Activated T-cell treated with anti-CD3 and anti-CD28 coated beads, Interleukin-2, amount 50 U/mL, for 24 hours (primary cell): ENCODE results near the gene KIAA1958.

ENCODE experiments used
- DNase-seq: peaks from one replicate; pipeline ENCODE4 v3.0.0-alpha.2; 2020
- H3K27ac Mint-ChIP-seq: 2 replicates; pipeline ENCODE4 v1.8.0; 2020; ENCODE audit warnings: mild to moderate bottlenecking, mixed read lengths
- H3K27me3 Mint-ChIP-seq: 2 replicates; pipeline ENCODE4 v1.8.0; 2020; ENCODE audit warnings: mixed read lengths
- H3K36me3 Mint-ChIP-seq: 2 replicates; pipeline ENCODE4 v1.8.0; 2020; ENCODE audit warnings: low read depth, mixed read lengths
- H3K4me1 Mint-ChIP-seq: 2 replicates; pipeline ENCODE4 v1.8.0; 2020; ENCODE audit warnings: low read depth, mixed read lengths
- H3K4me3 Mint-ChIP-seq: 2 replicates; pipeline ENCODE4 v1.8.0; 2020; ENCODE audit warnings: mild to moderate bottlenecking, moderate library complexity, mixed read lengths
- H3K9me3 Mint-ChIP-seq: 2 replicates; pipeline ENCODE4 v1.8.0; 2020; ENCODE audit warnings: mixed read lengths

Gene KIAA1958

GRCh38 chr9:112608851-112609250, 122.2 kb downstream of the KIAA1958 start:
- no peak for DNase-seq
- Mint-ChIP-seq H3K9me3 (no peaks in the 10 kb centered on the region), H3K4me3 (no peak overlapping the region), H3K27me3 (no peaks in the 10 kb centered on the region), H3K27ac (no peak overlapping the region), H3K36me3 (no peaks in the 10 kb centered on the region), H3K4me1 (peaks cover 14% of the 10 kb centered on the region)

- no peak for DNase-seq
- Mint-ChIP-seq H3K27me3 (no peaks in the 10 kb centered on the region), H3K9me3 (no peaks in the 10 kb centered on the region), H3K36me3 (peaks cover 14% of the 10 kb centered on the region), H3K4me3 (no peak overlapping the region), H3K27ac (no peak overlapping the region), H3K4me1 (peaks cover 2% of the 10 kb centered on the region)
These were observed 129.1 kb downstream of the KIAA1958 start for GRCh38 chr9:112615584-112616266.

GRCh38 chr9:112617371-112617770, 130.7 kb downstream of the KIAA1958 start:
- Mint-ChIP-seq H3K27me3 (no peaks in the 10 kb centered on the region), H3K4me3 (no peak overlapping the region), H3K9me3 (no peaks in the 10 kb centered on the region), H3K4me1 (peaks cover 2% of the 10 kb centered on the region), H3K36me3 (peaks cover 14% of the 10 kb centered on the region), H3K27ac (no peak overlapping the region)
- DNase-seq = no peak

- H3K9me3 Mint-ChIP-seq = no peaks in the 10 kb centered on the region
- H3K4me1 Mint-ChIP-seq = peaks cover 2% of the 10 kb centered on the region
- no peak for DNase-seq
- no peak overlapping the region for H3K27ac Mint-ChIP-seq
- H3K36me3 Mint-ChIP-seq = peaks cover 14% of the 10 kb centered on the region
- no peak overlapping the region for H3K4me3 Mint-ChIP-seq
- H3K27me3 Mint-ChIP-seq = no peaks in the 10 kb centered on the region
These were observed 131.9 kb downstream of the KIAA1958 start for GRCh38 chr9:112618385-112619009.

GRCh38 chr9:112620388-112620787, 133.8 kb downstream of the KIAA1958 start:
- no peaks in the 10 kb centered on the region for H3K27me3 Mint-ChIP-seq
- H3K9me3 Mint-ChIP-seq = no peaks in the 10 kb centered on the region
- no peak for DNase-seq
- H3K27ac Mint-ChIP-seq = no peak overlapping the region
- H3K4me3 Mint-ChIP-seq = no peak overlapping the region
- peaks cover 14% of the 10 kb centered on the region for H3K36me3 Mint-ChIP-seq
- peaks cover 2% of the 10 kb centered on the region for H3K4me1 Mint-ChIP-seq

GRCh38 chr9:112621018-112621655, 134.5 kb downstream of the KIAA1958 start:
- no peak for DNase-seq
- Mint-ChIP-seq H3K27me3 (no peaks in the 10 kb centered on the region), H3K9me3 (no peaks in the 10 kb centered on the region), H3K4me3 (no peak overlapping the region), H3K4me1 (no peaks in the 10 kb centered on the region), H3K36me3 (peaks cover 14% of the 10 kb centered on the region), H3K27ac (no peak overlapping the region)

GRCh38 chr9:112623198-112623597, 136.6 kb downstream of the KIAA1958 start:
- H3K4me3 Mint-ChIP-seq = no peak overlapping the region
- no peaks in the 10 kb centered on the region for H3K9me3 Mint-ChIP-seq
- no peaks in the 10 kb centered on the region for H3K27me3 Mint-ChIP-seq
- H3K36me3 Mint-ChIP-seq = peaks cover 6% of the 10 kb centered on the region
- DNase-seq = no peak
- H3K4me1 Mint-ChIP-seq = no peaks in the 10 kb centered on the region
- H3K27ac Mint-ChIP-seq = no peak overlapping the region

GRCh38 chr9:112624711-112625707, 138.4 kb downstream of the KIAA1958 start:
- Mint-ChIP-seq H3K9me3 (no peaks in the 10 kb centered on the region), H3K27me3 (no peaks in the 10 kb centered on the region), H3K4me1 (no peaks in the 10 kb centered on the region), H3K4me3 (no peak overlapping the region), H3K27ac (no peak overlapping the region), H3K36me3 (no peaks in the 10 kb centered on the region)
- DNase-seq = no peak

- DNase-seq = no peak
- Mint-ChIP-seq H3K4me1 (no peaks in the 10 kb centered on the region), H3K9me3 (no peaks in the 10 kb centered on the region), H3K27ac (no peak overlapping the region), H3K27me3 (no peaks in the 10 kb centered on the region), H3K4me3 (no peak overlapping the region), H3K36me3 (no peaks in the 10 kb centered on the region)
These were observed 143.3 kb downstream of the KIAA1958 start for GRCh38 chr9:112629671-112630485.

- no peaks in the 10 kb centered on the region for H3K36me3 Mint-ChIP-seq
- DNase-seq = no peak
- H3K9me3 Mint-ChIP-seq = no peaks in the 10 kb centered on the region
- no peaks in the 10 kb centered on the region for H3K4me1 Mint-ChIP-seq
- H3K27ac Mint-ChIP-seq = no peak overlapping the region
- no peaks in the 10 kb centered on the region for H3K27me3 Mint-ChIP-seq
- H3K4me3 Mint-ChIP-seq = no peak overlapping the region
These were observed 144.9 kb downstream of the KIAA1958 start for GRCh38 chr9:112631313-112632070.

GRCh38 chr9:112640311-112640710, 153.7 kb downstream of the KIAA1958 start:
- no peak overlapping the region for H3K4me3 Mint-ChIP-seq
- no peaks in the 10 kb centered on the region for H3K4me1 Mint-ChIP-seq
- peaks cover 15% of the 10 kb centered on the region for H3K9me3 Mint-ChIP-seq
- peaks cover 15% of the 10 kb centered on the region for H3K36me3 Mint-ChIP-seq
- no peak for DNase-seq
- no peak overlapping the region for H3K27ac Mint-ChIP-seq
- H3K27me3 Mint-ChIP-seq = no peaks in the 10 kb centered on the region

- H3K27ac Mint-ChIP-seq = no peak overlapping the region
- H3K36me3 Mint-ChIP-seq = peaks cover 31% of the 10 kb centered on the region
- no peaks in the 10 kb centered on the region for H3K27me3 Mint-ChIP-seq
- H3K4me1 Mint-ChIP-seq = no peaks in the 10 kb centered on the region
- peaks cover 28% of the 10 kb centered on the region for H3K9me3 Mint-ChIP-seq
- no peak for DNase-seq
- H3K4me3 Mint-ChIP-seq = no peak overlapping the region
These were observed 155.5 kb downstream of the KIAA1958 start for GRCh38 chr9:112642126-112642525.

- H3K27me3 Mint-ChIP-seq = no peaks in the 10 kb centered on the region
- peaks cover 35% of the 10 kb centered on the region for H3K9me3 Mint-ChIP-seq
- no peak overlapping the region for H3K27ac Mint-ChIP-seq
- no peak overlapping the region for H3K4me3 Mint-ChIP-seq
- no peak for DNase-seq
- H3K4me1 Mint-ChIP-seq = no peaks in the 10 kb centered on the region
- H3K36me3 Mint-ChIP-seq = peaks cover 37% of the 10 kb centered on the region
These were observed 161.0 kb downstream of the KIAA1958 start for GRCh38 chr9:112647596-112647995.
